Tibial nerve (tissue), 4 donors: ENCODE measurements around the gene SIK2.

Source experiments
- EP300 ChIP-seq, 2 donors: sonication (generic); formaldehyde crosslinking; IDR thresholded peaks; one replicate each; pipeline ENCODE4 v1.6.1; 2017; ENCODE audit warnings: antibody characterized with exemption in 2 of 2, mild to moderate bottlenecking in 1 of 2
- POLR2A ChIP-seq, 2 donors: fragments of 450-650 bp; IDR thresholded peaks; one replicate each; pipeline ENCODE4 v1.6.1; 2017; ENCODE audit warnings: antibody characterized with exemption in 2 of 2, mild to moderate bottlenecking in 2 of 2, moderate library complexity in 2 of 2
- TF ChIP-seq, protein P1 (sequence below), 5 experiments: fragments of 200-600 bp in 3 of 5; fragments of 450-650 bp in 2 of 5; sonication (generic) in 3 of 5; IDR thresholded peaks; one replicate each; pipeline ENCODE4 v1.5.1; 2016 to 2019; ENCODE audit warnings: antibody characterized with exemption in 5 of 5, mild to moderate bottlenecking in 3 of 5, moderate library complexity in 2 of 5

DNA sequence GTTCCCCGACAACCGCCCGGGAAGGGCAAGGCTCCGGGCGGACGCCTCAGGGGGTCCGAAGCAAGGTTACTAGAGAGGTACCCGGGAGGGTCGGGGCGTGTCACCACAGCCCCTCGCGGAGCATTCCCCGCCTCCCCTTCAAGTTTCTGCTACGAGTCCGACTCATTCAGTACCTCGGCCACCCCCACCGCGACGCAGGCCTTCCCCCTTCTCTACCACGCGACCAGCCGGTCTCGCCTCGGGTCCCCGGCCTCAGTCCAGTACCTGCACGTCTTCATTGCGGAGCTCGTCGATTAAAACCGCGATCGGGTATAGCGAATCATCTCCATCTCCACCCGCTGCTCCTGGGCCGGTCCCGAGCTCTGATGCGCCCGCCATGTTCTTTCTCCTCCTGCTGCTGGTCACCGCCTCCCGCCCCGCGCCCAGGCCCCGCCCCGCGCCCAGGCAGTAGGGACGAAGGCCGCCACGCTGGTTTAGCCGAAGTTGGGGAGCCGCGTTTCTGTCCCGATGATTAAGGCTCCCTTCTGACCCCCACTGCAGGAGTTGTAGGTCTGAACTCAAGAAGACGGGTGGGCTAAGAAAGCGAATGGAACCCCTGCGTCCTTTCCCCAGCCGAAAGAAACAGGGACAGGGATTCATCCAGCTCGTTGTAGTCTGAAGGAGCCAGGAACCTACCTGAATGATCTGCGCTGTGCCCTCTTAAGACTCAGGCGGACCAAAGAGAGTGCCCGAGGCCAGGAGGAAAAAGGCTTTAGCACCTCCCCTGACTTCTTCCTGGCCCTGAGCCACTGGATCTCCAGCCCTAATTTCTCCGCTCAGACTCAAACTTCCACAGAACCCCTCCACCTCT lies 164.0 kb downstream of the SIK2 start, which contains the start of gene PPP2R1B:
- TF ChIP-seq, protein P1, sequence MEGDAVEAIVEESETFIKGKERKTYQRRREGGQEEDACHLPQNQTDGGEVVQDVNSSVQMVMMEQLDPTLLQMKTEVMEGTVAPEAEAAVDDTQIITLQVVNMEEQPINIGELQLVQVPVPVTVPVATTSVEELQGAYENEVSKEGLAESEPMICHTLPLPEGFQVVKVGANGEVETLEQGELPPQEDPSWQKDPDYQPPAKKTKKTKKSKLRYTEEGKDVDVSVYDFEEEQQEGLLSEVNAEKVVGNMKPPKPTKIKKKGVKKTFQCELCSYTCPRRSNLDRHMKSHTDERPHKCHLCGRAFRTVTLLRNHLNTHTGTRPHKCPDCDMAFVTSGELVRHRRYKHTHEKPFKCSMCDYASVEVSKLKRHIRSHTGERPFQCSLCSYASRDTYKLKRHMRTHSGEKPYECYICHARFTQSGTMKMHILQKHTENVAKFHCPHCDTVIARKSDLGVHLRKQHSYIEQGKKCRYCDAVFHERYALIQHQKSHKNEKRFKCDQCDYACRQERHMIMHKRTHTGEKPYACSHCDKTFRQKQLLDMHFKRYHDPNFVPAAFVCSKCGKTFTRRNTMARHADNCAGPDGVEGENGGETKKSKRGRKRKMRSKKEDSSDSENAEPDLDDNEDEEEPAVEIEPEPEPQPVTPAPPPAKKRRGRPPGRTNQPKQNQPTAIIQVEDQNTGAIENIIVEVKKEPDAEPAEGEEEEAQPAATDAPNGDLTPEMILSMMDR (IDR thresholded peaks at IDR 0.05): peak in 1 of 5 experiments; percentile 12
- TF ChIP-seq EP300 (IDR thresholded peaks at IDR 0.05) (peak in 1 of 2 donors; percentile 94), POLR2A (IDR thresholded peaks at IDR 0.05) (peak; percentile 45 to 78)
